Measurements from ENCODE around the gene EVPLL.
"Not testable (repeated sequence)": the region's sequence is repeated elsewhere in the genome, so short reads cannot be mapped to it uniquely, and the experiment has no call there.

EVPLL gene

DNA sequence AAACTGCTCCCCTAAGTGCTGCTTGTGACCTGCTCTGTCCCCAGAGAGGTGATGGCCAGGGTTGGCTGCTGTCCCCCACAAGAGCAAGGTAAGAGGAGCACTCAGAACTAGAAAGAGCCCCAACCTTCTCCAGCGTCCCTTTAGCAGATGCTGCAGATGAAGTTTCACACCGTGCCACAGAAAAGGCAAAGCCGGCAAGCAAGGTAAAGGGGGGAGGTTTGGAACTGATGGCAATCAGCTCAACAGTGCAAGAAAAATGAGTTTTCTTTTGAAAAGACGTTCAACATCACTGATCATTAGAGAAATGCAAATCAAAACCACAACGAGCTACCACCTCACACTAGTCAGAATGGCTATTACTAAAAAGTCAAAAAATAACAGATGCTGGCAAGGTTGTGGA, 26.0 kb downstream of the EVPLL start:
- not testable (repeated sequence) for H3K79me2 ChIP-seq (ENCODE audit: control insufficient read depth, insufficient read depth, low read length); H3K27ac ChIP-seq (ENCODE audit: low read depth, low read length); H3K18ac ChIP-seq (ENCODE audit: low read length); H3K56ac ChIP-seq (ENCODE audit: low read length); H3K4me1 ChIP-seq (ENCODE audit: control insufficient read depth, low read depth, low read length); H2BK5ac ChIP-seq (ENCODE audit: low read length); H3K27me3 ChIP-seq (ENCODE audit: insufficient read depth, low read length, poor library complexity); H3K4ac ChIP-seq (ENCODE audit: low read depth, low read length); H3K4me2 ChIP-seq (ENCODE audit: low read length); H2AK5ac ChIP-seq (ENCODE audit: low read length); DNase-seq; H3K36me3 ChIP-seq (ENCODE audit: control insufficient read depth, insufficient read depth, low read length); H4K5ac ChIP-seq (ENCODE audit: low read length); H3K23ac ChIP-seq (ENCODE audit: low read length); H2BK120ac ChIP-seq (ENCODE audit: low read depth, low read length); H3K79me1 ChIP-seq (ENCODE audit: low read length); H3K4me3 ChIP-seq (ENCODE audit: low read length); H2BK15ac ChIP-seq (replicated peaks; ENCODE audit: low read depth); H4K8ac ChIP-seq (ENCODE audit: low read depth, low read length); H3K9ac ChIP-seq (ENCODE audit: low read length)
- no CpG with 5 or more reads among the region's 5 CpGs for WGBS (ENCODE audit: extremely low coverage, insufficient coverage, low lambda C conversion rate)

DNA sequence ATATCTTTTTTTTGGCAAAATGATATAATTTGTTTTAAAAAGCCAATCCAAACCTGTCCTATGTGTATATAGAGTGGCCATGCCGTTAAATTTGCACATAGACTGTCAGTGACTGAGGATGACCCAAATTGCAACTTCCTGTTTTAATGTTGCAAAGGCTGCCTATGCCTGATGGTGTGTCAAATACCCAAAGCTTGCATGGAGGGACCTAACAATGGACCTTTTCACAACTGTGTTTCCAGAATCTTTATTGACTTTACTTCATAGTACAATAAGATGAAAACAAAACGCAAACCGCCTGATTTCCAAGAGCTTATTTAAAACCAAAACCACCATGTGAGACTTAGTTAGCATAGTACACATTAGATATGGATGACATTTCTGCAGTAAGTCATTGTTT, 31.3 kb downstream of the EVPLL start:
- WGBS (ENCODE audit: extremely low coverage, insufficient coverage, low lambda C conversion rate), result no CpG with 5 or more reads among the region's 3 CpGs
- H2BK15ac ChIP-seq (replicated peaks; ENCODE audit: low read depth); H4K8ac ChIP-seq (ENCODE audit: low read depth, low read length); H3K4me2 ChIP-seq (ENCODE audit: low read length); H3K9ac ChIP-seq (ENCODE audit: low read length); H3K27me3 ChIP-seq (ENCODE audit: insufficient read depth, low read length, poor library complexity); H3K27ac ChIP-seq (ENCODE audit: low read depth, low read length); H3K4ac ChIP-seq (ENCODE audit: low read depth, low read length); H3K79me1 ChIP-seq (ENCODE audit: low read length); H3K18ac ChIP-seq (ENCODE audit: low read length); H2BK5ac ChIP-seq (ENCODE audit: low read length); H3K56ac ChIP-seq (ENCODE audit: low read length); H4K5ac ChIP-seq (ENCODE audit: low read length); H3K79me2 ChIP-seq (ENCODE audit: control insufficient read depth, insufficient read depth, low read length); H2BK120ac ChIP-seq (ENCODE audit: low read depth, low read length); DNase-seq; H3K4me3 ChIP-seq (ENCODE audit: low read length); H3K36me3 ChIP-seq (ENCODE audit: control insufficient read depth, insufficient read depth, low read length); H2AK5ac ChIP-seq (ENCODE audit: low read length); H3K23ac ChIP-seq (ENCODE audit: low read length); H3K4me1 ChIP-seq (ENCODE audit: control insufficient read depth, low read depth, low read length): not testable (repeated sequence)

DNA sequence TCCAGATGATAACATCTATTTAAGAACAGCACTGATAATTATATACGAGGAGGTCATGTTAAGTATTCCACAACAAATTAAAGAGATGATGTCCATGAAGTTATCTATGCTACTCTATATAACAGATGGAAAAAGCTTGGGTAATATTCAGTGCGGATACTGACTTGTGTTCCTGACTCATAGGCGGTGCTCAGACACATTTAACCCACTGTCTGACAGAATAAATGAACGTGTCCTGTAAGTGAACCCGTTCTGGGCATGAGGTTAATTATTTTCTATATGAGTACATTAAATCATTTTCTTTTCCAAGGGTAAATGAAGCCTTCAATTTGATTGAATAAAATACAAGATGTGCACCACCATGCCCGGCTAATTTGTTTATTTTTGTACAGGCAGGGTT, 31.7 kb downstream of the EVPLL start:
- not testable (repeated sequence) for H4K8ac ChIP-seq (ENCODE audit: low read depth, low read length); H2BK5ac ChIP-seq (ENCODE audit: low read length); H3K36me3 ChIP-seq (ENCODE audit: control insufficient read depth, insufficient read depth, low read length); DNase-seq; H3K27me3 ChIP-seq (ENCODE audit: insufficient read depth, low read length, poor library complexity); H3K27ac ChIP-seq (ENCODE audit: low read depth, low read length); H3K23ac ChIP-seq (ENCODE audit: low read length); H2BK15ac ChIP-seq (replicated peaks; ENCODE audit: low read depth); H3K18ac ChIP-seq (ENCODE audit: low read length); H3K4me2 ChIP-seq (ENCODE audit: low read length); H3K79me1 ChIP-seq (ENCODE audit: low read length); H3K9ac ChIP-seq (ENCODE audit: low read length); H3K4me1 ChIP-seq (ENCODE audit: control insufficient read depth, low read depth, low read length); H2AK5ac ChIP-seq (ENCODE audit: low read length); H3K4me3 ChIP-seq (ENCODE audit: low read length); H2BK120ac ChIP-seq (ENCODE audit: low read depth, low read length); H3K79me2 ChIP-seq (ENCODE audit: control insufficient read depth, insufficient read depth, low read length); H3K4ac ChIP-seq (ENCODE audit: low read depth, low read length); H4K5ac ChIP-seq (ENCODE audit: low read length)
- H3K56ac ChIP-seq (ENCODE audit: low read length), result peak overlapping the region; percentile 15
- WGBS (ENCODE audit: extremely low coverage, insufficient coverage, low lambda C conversion rate), result no CpG with 5 or more reads among the region's 6 CpGs

DNA sequence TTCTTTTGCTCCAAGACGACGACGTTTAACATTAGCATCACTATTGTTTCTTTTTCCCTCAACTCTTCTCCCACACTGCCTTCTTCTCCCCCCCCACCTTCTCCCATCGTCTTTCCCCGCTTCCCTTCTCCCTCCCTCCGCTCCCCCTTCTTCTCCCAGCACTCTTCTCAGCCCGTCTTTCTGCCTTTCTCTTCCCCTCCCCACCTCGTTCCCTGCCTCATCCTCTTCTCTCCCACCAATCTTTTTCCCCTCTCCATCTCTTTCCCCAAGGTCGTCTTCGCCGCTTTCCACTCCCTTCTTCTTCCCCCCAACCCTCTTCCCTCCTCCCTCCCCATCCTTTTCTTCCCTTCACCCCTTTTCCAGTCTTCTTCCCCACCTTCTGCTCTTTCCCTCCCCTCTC, 33.2 kb downstream of the EVPLL start:
- H2BK120ac ChIP-seq (ENCODE audit: low read depth, low read length), result not testable (repeated sequence)

DNA sequence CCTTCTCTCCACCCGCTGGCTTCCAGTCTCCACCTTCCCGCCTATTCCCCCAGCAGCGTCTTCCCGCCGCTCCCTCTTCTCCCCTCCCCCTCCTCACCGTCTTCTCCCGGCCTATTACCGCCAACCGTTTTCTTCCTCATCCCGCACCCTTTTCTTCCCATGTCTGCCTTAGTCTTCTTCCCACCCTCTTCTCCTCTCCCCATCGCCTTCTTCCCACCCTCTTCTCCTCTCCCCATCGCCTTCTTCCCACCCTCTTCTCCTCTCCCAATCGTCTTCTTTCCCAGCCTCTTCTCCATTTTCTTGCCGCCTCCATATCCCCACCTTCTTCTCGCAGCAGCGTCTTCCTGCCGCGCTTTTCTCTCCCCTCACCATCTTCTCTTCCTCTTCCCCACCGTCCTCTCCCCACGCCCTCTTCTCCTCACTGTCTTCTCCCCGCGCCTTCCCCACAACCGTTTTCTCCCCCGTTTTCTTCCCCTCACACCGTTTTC, 33.8 kb downstream of the EVPLL start:
- not testable (repeated sequence) for H3K4me1 ChIP-seq (ENCODE audit: control insufficient read depth, low read depth, low read length); H3K36me3 ChIP-seq (ENCODE audit: control insufficient read depth, insufficient read depth, low read length); H2BK15ac ChIP-seq (replicated peaks; ENCODE audit: low read depth); H4K5ac ChIP-seq (ENCODE audit: low read length); H3K23ac ChIP-seq (ENCODE audit: low read length); H2AK5ac ChIP-seq (ENCODE audit: low read length); H3K4me2 ChIP-seq (ENCODE audit: low read length); H3K79me1 ChIP-seq (ENCODE audit: low read length); H3K79me2 ChIP-seq (ENCODE audit: control insufficient read depth, insufficient read depth, low read length); H2BK120ac ChIP-seq (ENCODE audit: low read depth, low read length); H3K27me3 ChIP-seq (ENCODE audit: insufficient read depth, low read length, poor library complexity)
- WGBS (ENCODE audit: extremely low coverage, insufficient coverage, low lambda C conversion rate), result no CpG with 5 or more reads among the region's 25 CpGs
- H3K4ac ChIP-seq (ENCODE audit: low read depth, low read length), result peak overlapping the region; percentile 48
- peak overlapping the region; percentile 7 for H2BK5ac ChIP-seq (ENCODE audit: low read length)
- H3K56ac ChIP-seq (ENCODE audit: low read length), result peak overlapping the region; percentile 93
- H4K8ac ChIP-seq (ENCODE audit: low read depth, low read length), result peak overlapping the region; percentile 57
- peak overlapping the region; percentile 65 for H3K9ac ChIP-seq (ENCODE audit: low read length)
- peak overlapping the region; percentile 58 for H3K4me3 ChIP-seq (ENCODE audit: low read length)
- H3K18ac ChIP-seq (ENCODE audit: low read length), result peak overlapping the region; percentile 68
- DNase-seq, result peak; percentile 62
- H3K27ac ChIP-seq (ENCODE audit: low read depth, low read length), result peak overlapping the region; percentile 93

More for the DNA sequence above, 33.2 kb downstream of the EVPLL start:
- H4K8ac ChIP-seq (ENCODE audit: low read depth, low read length); H3K79me2 ChIP-seq (ENCODE audit: control insufficient read depth, insufficient read depth, low read length); H3K4me1 ChIP-seq (ENCODE audit: control insufficient read depth, low read depth, low read length); H2BK15ac ChIP-seq (replicated peaks; ENCODE audit: low read depth); H2BK5ac ChIP-seq (ENCODE audit: low read length); H4K5ac ChIP-seq (ENCODE audit: low read length); H3K4ac ChIP-seq (ENCODE audit: low read depth, low read length); H3K27me3 ChIP-seq (ENCODE audit: insufficient read depth, low read length, poor library complexity); H3K36me3 ChIP-seq (ENCODE audit: control insufficient read depth, insufficient read depth, low read length); H3K4me2 ChIP-seq (ENCODE audit: low read length); H3K23ac ChIP-seq (ENCODE audit: low read length); H3K18ac ChIP-seq (ENCODE audit: low read length); H2AK5ac ChIP-seq (ENCODE audit: low read length); H3K79me1 ChIP-seq (ENCODE audit: low read length): not testable (repeated sequence)
- Histone ChIP-seq H3K27ac (ENCODE audit: low read depth, low read length) (peak overlapping the region; percentile 46), H3K4me3 (ENCODE audit: low read length) (peak overlapping the region; percentile 30), H3K9ac (ENCODE audit: low read length) (peak overlapping the region; percentile 61), H3K56ac (ENCODE audit: low read length) (peak overlapping the region; percentile 93)
- DNase-seq, result peak; percentile 87
- WGBS (ENCODE audit: extremely low coverage, insufficient coverage, low lambda C conversion rate), result no CpG with 5 or more reads among the region's 11 CpGs

DNA sequence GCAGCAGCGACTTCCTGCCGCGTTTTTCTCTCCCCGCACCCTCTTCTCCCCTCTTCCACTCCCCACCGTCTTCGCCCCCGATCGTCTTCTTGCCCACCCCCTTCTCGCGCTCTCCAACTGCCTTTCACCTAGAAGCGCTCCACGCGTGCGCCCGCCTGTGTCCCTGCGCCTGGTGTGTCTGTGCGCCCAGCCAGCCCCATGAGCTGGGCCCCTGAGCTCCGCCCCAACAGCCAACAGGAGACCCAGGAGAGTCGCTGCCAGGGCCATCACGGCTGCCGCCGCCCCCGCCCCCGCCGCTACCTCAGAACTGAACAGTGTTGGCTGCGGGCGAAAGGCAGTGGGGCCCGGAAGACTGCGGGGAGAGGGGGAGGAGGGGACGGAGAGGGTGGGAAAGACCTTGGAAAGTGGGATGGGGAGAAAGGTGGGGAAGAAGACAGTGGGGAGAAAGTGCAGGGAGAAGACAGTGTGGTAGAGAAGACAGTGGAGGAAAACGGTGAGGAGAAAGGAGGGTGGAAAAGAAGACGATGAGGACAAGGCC, 34.5 kb downstream of the EVPLL start:
- not testable (repeated sequence) for H3K27ac ChIP-seq (ENCODE audit: low read depth, low read length); H2AK5ac ChIP-seq (ENCODE audit: low read length); H3K4me2 ChIP-seq (ENCODE audit: low read length); H2BK120ac ChIP-seq (ENCODE audit: low read depth, low read length); H2BK5ac ChIP-seq (ENCODE audit: low read length); H3K4me1 ChIP-seq (ENCODE audit: control insufficient read depth, low read depth, low read length); H2BK15ac ChIP-seq (replicated peaks; ENCODE audit: low read depth); H3K27me3 ChIP-seq (ENCODE audit: insufficient read depth, low read length, poor library complexity); H3K56ac ChIP-seq (ENCODE audit: low read length); H3K79me1 ChIP-seq (ENCODE audit: low read length); H3K23ac ChIP-seq (ENCODE audit: low read length); H3K9ac ChIP-seq (ENCODE audit: low read length); H3K18ac ChIP-seq (ENCODE audit: low read length); H3K79me2 ChIP-seq (ENCODE audit: control insufficient read depth, insufficient read depth, low read length); H3K4me3 ChIP-seq (ENCODE audit: low read length); H3K36me3 ChIP-seq (ENCODE audit: control insufficient read depth, insufficient read depth, low read length); DNase-seq; H4K8ac ChIP-seq (ENCODE audit: low read depth, low read length); H4K5ac ChIP-seq (ENCODE audit: low read length); H3K4ac ChIP-seq (ENCODE audit: low read depth, low read length)
- no CpG with 5 or more reads among the region's 32 CpGs for WGBS (ENCODE audit: extremely low coverage, insufficient coverage, low lambda C conversion rate)
